ENCODE results near the gene ZNF672.

- no peak for TF ChIP-seq YY1 (IDR thresholded peaks at IDR 0.05; ENCODE audit: insufficient read depth, insufficient read length)
- no peak for TF ChIP-seq ZNF274 (IDR thresholded peaks at IDR 0.05; ENCODE audit: low read depth, low read length)
Measured at GRCh38 chr1:248822148-248823032, 15.6 kb upstream of the ZNF672 start.
